Measurements from ENCODE around the gene WDR83.

WDR83 gene

DNA sequence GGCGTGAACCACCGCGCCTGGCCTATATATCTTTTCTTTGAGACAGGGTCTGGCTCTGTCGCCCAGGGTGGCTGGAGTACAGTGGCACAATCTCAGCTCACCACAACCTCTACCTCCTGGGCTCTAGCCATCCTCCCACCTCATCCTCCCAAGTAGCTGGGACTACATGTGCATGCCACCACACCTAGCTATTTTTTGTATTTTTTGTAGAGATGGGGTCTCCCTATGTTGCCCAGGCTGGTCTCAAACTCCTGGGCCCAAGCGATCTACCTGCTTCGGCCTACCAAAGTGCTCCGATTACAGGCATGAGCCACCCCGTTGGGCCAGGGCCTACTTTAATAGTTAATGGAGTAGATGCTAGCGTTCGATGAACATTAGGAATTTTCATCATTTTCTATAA, 53.7 kb downstream of the WDR83 start:
- DNase-seq = no peak

- no peak for DNase-seq
These were observed 54.4 kb downstream of the WDR83 start for GRCh38 chr19:12720851-12721655.

- no peak for DNase-seq
These were observed 55.3 kb downstream of the WDR83 start for GRCh38 chr19:12721656-12722565.

GRCh38 chr19:12722566-12723380, 56.2 kb downstream of the WDR83 start:
- peak; percentile 93 for DNase-seq

DNA sequence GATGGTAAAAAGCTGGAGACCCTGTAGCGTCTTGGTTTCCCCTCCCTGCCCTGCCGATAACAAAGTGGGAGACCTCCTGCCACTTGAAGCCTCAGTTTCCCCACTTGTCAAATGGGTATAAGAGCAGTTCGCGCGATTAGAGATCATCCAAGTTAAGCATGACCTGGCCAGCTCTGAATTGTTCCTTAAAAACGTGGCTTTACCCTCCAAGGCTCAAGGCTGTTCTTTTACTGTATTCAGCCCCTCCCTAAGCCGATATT, 56.7 kb downstream of the WDR83 start:
- no peak for DNase-seq

DNA sequence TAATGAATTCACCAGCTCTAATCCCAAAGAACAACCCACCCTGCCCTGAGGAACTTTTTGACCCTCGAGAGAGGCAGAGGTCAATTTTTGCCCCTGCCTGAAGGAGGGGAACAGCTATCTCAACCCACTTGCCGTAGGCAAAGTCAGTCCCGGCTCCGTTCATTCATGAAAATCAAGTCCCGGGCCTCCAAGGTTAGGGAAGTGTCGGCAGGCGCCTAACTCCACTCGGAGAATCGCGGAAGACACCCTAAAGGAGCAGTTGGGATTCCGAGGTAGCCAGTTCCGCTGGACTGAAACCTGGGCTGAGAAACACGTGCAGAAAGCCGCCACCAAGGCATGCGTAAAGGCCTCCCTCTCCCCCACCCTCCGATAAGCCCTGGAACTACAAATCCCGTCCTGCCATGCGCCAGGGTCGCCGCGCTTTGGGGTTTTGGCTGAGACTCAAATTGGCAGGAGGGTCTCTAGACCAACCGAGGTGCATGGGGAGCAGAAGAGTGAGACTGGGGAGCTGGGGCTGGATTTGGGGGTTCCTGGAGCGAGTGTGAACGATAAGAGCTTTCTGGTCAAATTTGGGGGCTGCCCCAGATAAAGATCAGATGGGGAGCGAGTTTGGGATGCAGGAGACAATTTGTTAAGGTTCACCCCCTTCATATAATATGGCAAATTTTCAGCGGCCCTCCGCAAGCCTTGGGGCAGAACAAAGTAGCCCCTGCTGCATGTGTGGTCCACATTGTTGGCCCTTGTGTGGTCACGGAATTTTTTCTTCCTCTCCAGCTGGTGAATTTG, 57.2 kb downstream of the WDR83 start, which contains the start of gene TNPO2:
TNPO2 (minus strand) TSS at position 292 of the 786 bp plus-strand sequence. CDS start 2,955 bp downstream, outside the sequence.
- DNase-seq = peak; percentile 22

All from NCI-H2081 treated with DMSO at 0.1 percent for 48 hours (cell line).